ENCODE data around the gene NAA10.

The NAA10 gene

GRCh38 chrX:153930011-153930910, 4.6 kb downstream of the NAA10 start:
- in situ Hi-C loops (cut with HindIII; ENCODE audit: low sequenced_read_pairs) = no loop called here

GRCh38 chrX:153929576-153929975, 5.3 kb downstream of the NAA10 start:
- in situ Hi-C loops (cut with HindIII; ENCODE audit: low sequenced_read_pairs) = no loop called here

DNA sequence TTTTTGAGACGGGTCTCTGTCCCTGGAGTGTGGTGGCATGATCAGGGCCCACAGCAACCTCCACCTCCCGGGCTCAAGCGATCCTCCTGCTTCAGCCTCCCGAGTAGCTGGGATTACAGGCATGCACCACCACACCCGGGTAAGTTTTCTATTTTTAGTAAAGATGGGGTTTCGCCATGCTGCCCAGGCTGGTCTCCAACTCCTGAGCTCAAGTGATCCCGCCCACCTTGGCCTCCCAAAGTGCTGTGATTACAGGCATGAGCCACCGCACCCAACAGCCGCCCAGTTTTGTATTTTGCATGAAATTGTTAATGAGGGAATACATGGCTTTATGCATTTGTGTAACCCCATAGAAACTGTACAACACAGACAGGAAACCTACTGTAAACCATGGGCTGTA, 6.0 kb downstream of the NAA10 start:
- in situ Hi-C loops (cut with HindIII; ENCODE audit: low sequenced_read_pairs) = no loop called here

DNA sequence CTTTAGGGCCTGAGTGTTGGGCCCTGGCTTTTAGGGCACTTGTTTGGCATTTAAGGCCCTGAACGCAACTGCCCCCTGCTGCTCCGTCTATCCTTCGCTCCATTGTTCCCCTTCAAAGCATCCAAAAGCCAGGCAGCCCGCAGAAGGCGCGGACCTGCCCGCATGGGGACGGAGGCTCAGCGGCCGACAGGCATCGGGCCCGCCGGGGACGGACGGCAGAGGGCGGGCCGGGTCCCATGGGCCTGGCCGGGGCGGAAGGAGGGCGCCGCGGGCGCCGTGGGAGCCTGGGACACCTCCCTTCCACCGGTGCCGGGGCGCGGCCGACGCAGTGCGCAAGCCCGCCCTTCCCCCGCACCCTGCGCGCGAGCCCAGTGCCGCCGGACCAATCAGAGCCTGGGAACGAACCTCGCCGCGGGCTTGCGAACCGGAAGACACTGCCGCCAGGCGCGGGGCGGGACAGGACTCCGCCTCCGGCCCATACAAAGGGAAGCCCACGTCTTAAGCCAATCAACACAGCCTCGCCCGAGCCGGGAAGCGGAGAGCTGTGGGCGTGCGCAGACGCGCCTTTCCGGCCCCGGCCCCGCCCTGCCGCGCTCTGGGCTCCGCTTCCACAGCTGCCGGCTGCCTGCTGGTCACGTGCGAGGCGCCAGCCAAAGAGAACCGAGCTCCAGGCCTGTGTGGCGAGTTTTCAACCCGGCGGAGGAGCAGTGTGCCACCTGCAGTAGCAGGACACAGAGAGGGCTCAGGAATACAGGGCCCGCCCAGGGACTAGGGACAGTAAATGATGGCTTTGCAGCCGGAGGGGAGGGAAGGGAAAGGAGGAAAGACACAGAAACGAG, 6.7 kb downstream of the NAA10 start:
- in situ Hi-C loops (cut with HindIII; ENCODE audit: low sequenced_read_pairs) = no loop called here

DNA sequence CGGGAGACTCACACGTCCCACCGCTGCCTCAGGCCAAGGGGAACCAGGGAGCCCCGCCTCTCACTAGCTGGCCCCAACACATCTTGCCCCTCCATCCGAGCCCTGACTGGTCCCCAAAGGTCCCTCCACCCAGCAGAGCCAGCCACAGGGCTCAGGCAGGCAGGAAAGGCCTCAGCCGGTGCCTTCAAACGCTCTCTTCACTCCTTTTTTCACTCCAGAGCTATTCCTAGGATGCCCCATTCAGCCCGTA, 7.2 kb downstream of the NAA10 start:
- in situ Hi-C loops (cut with HindIII; ENCODE audit: low sequenced_read_pairs) = no loop called here

GRCh38 chrX:153926858-153927671, 7.8 kb downstream of the NAA10 start:
- in situ Hi-C loops (cut with HindIII; ENCODE audit: low sequenced_read_pairs) = no loop called here

DNA sequence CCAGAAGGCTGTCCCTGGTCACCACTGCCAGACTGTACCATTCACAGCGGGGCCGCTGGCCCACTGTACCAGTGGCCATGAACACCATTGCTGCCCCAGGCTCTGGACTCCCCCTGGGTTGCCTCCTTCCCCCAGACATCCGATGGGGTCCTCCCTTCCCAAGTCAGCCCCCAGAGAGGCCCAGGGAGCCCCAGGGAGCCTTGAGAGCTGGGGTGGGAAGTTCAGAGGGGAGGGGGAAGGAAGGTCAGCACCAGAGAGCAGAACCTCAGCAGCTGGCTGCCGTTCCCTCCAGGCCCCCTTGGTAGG, 8.3 kb downstream of the NAA10 start:
- in situ Hi-C loops (cut with HindIII; ENCODE audit: low sequenced_read_pairs) = no loop called here

GRCh38 chrX:153925739-153926551, 8.9 kb downstream of the NAA10 start, which contains the start of gene ARHGAP4:
ARHGAP4 (minus strand) TSS chrX:153926264; CDS start chrX:153926202, 62 bp downstream.
- in situ Hi-C loops (cut with HindIII; ENCODE audit: low sequenced_read_pairs) = no loop called here

DNA sequence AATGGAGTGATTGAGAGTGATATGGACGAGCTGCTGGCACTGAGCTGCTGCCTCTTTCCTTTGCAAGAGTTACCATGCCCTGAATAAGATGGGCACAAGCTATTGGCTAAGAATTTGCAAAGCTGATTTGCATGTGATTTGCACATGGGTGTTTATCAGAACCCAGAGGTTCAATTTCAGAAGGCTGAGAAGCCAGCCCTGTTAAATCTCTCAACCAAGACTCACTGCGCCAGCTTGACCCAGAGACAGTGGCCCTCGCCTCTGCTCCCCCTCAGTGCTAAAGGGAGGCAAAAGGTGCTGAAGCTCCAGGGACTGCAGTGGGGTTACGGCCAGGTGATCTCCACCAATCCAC, 9.5 kb downstream of the NAA10 start:
- in situ Hi-C loops (cut with HindIII; ENCODE audit: low sequenced_read_pairs) = no loop called here

- in situ Hi-C loops (cut with HindIII; ENCODE audit: low sequenced_read_pairs) = no loop called here
These were observed 10.5 kb downstream of the NAA10 start for GRCh38 chrX:153924149-153924861.

GRCh38 chrX:153922932-153923857, 11.6 kb downstream of the NAA10 start:
- in situ Hi-C loops (cut with HindIII; ENCODE audit: low sequenced_read_pairs) = no loop called here

DNA sequence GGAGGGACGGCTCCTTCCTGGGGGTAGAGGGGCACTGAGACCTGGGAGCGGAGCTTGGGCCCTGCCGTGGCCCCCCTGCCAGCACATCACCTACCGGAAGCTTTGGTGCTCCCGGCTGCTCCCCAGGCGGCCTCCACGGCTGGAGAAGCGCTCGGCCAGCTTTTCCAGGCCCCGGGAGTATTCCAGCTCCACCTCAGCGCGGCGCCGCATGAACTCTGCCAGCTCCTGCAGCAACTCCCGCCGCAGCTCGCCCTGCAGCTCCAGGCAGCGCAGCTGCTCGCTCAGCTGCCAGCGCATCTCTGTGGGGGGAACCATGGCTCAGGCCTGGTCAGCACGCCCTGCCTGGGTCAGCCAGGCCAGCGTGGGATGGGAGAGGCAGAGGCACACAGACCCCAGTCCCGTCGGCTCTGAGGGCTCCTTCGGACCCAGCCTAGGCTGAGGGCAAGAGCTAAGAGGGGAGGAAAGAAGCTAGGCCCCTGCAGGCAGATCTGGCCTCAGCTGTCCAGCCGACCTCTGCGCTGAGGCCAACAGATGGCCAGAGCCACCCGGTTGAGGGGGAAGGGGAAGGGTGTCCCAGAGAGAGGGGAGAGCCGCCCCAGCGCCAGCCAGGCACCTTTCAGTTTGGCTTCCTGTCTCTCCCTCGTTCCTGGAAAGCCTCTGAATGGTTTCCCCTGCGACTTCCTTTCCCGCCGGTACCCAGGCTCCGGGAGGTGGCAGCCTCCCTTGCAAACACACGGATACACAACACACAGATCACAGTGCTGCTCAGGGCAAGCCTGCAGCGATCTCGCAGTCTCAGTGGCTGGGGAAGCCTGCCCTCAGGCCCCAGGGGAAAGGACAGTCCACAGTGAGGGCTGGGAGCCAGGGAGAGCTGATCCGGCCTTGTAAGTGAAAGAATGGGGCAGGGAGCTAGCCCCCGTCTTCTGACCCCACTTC, 13.1 kb downstream of the NAA10 start:
- in situ Hi-C loops (cut with HindIII; ENCODE audit: low sequenced_read_pairs) = no loop called here

GRCh38 chrX:153921070-153921469, 13.8 kb downstream of the NAA10 start:
- in situ Hi-C loops (cut with HindIII; ENCODE audit: low sequenced_read_pairs) = no loop called here

- in situ Hi-C loops (cut with HindIII; ENCODE audit: low sequenced_read_pairs) = no loop called here
These were observed 14.3 kb downstream of the NAA10 start for GRCh38 chrX:153920546-153920945.

- in situ Hi-C loops (cut with HindIII; ENCODE audit: low sequenced_read_pairs) = no loop called here
These were observed 15.6 kb downstream of the NAA10 start for GRCh38 chrX:153919281-153919680.

DNA sequence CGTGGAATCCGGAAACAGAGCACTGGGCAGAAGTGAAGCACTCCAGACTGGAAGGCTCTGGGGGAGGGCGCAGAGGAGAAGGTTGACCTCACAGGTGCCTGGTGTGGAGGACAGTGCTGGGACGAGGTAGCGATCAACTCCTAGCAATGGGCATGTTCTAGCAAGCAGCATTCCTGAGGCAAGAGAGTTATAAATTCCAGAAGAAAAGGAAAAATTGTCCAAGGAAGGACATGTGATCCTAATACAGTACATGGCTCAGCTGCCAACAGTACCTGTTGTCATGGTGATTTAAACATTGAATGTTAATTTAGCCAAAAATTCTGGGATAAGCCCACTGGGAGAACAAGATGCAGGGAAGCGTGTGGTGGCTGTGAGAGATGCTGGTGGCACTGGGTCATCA, 17.0 kb downstream of the NAA10 start:
- in situ Hi-C loops (cut with HindIII; ENCODE audit: low sequenced_read_pairs) = no loop called here

DNA sequence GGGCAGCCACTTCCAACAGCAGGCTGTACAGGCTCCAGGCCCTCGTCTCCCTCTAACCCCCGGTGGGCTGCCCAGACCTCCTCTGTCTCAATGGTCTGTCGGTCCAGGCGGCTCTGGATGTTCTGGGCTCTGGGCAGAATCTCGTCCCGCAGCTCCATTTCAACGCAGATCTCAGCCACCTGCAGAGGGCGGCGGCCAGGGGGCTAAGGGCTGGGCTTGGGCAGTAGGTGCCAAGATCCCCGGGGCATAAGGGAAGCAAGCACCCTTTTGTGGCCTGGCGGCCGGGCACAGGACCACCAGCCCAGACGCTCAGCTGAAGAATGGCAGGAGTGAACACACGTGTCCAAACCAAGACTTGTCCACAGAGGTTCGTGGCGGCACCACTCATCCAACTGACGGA, 21.1 kb downstream of the NAA10 start:
- in situ Hi-C loops (cut with HindIII; ENCODE audit: low sequenced_read_pairs) = no loop called here

GRCh38 chrX:153913211-153913610, 21.6 kb downstream of the NAA10 start:
- in situ Hi-C loops (cut with HindIII; ENCODE audit: low sequenced_read_pairs) = no loop called here
